K562 (cell line): ENCODE results near the gene RNF224. TPM values are rescaled to one million over a fixed set of nuclear protein-coding genes. Genes with fewer than 3 reads are reported as not detected.

ENCODE experiments used
- ETV6 ChIP-seq, 3 experiments: fragments of 150-350 bp in 1 of 3; sonication (generic) in 1 of 3; formaldehyde crosslinking in 1 of 3; IDR thresholded peaks; 2 replicates each; pipeline versions ENCODE4 v1.6.1 to v1.8.0; 2014 to 2022; ENCODE audit warnings: borderline replicate concordance in 2 of 3, low read depth in 2 of 3, antibody characterized with exemption in 1 of 3, low read length in 1 of 3, mild to moderate bottlenecking in 1 of 3, missing genetic modification reagents in 1 of 3
- KLF1 ChIP-seq: fragments of 450-650 bp; IDR thresholded peaks from 2 replicates; pipeline ENCODE4 v1.6.1; 2016; ENCODE audit warnings: missing genetic modification characterization, missing compliant biosample characterization
- NR1H2 ChIP-seq: sonication (generic); formaldehyde crosslinking; IDR thresholded peaks from 2 replicates; pipeline ENCODE4 v1.4.0; 2020; ENCODE audit warnings: mild to moderate bottlenecking, missing genetic modification reagents
- PHB2 ChIP-seq: fragments of 450-650 bp; IDR thresholded peaks from 2 replicates; pipeline ENCODE4 v1.6.1; 2017; ENCODE audit warnings: low read depth
- POLR2B ChIP-seq: fragments of 450-650 bp; IDR thresholded peaks from 2 replicates; pipeline ENCODE4 v1.6.1; 2018; ENCODE audit warnings: low read depth; ENCODE audit not compliant: partially characterized antibody
- RAD51 ChIP-seq: fragments of 450-650 bp; IDR thresholded peaks from 2 replicates; pipeline ENCODE4 v1.7.1; 2016; ENCODE audit warnings: low read depth, mild to moderate bottlenecking, borderline replicate concordance
- SMARCE1 ChIP-seq: fragments of 450-650 bp; IDR thresholded peaks from 2 replicates; pipeline ENCODE4 v1.7.1; 2016; ENCODE audit warnings: mild to moderate bottlenecking
- ZBTB1 ChIP-seq: sonication (generic); formaldehyde crosslinking; IDR thresholded peaks from 2 replicates; pipeline ENCODE4 v1.8.1; 2023; ENCODE audit warnings: missing genetic modification reagents, low read depth, mild to moderate bottlenecking, borderline replicate concordance
- ZBTB7A ChIP-seq: IDR thresholded peaks from 2 replicates; pipeline ENCODE4 v1.6.1; 2011; ENCODE audit warnings: low read depth, mild to moderate bottlenecking, low read length, moderate library complexity, borderline replicate concordance; ENCODE audit not compliant: control insufficient read depth
- polyA plus RNA-seq, 8 experiments: library from polyadenylated mRNA; depleted of rRNA in 4 of 8; stranded (reverse) in 5 of 8; unstranded in 3 of 8; fragments of >200 nt; fragmentation: Nextera tagmentation in 2 of 8; fragmentation: Illumina TruSeq in 1 of 8; extraction: Ambion mirVana in 2 of 8; extraction: Trizol in 1 of 8; gene quantifications; 2 replicates each; pipeline versions ENCODE4 v1.2.1 to v1.2.3, GENCODE V29; 2011 to 2014; ENCODE audit warnings: inconsistent platforms in 1 of 8, missing spikeins in 1 of 8
- total RNA-seq, 7 experiments: library from RNA; depleted of rRNA in 6 of 7; stranded (reverse); fragments of >200 nt in 6 of 7; fragmentation: Illumina TruSeq in 2 of 7; extraction: Trizol in 2 of 7; gene quantifications; 2 replicates each; pipeline versions ENCODE4 v1.2.1 to v1.2.3, GENCODE V29; 2011 to 2021; ENCODE audit warnings: low replicate concordance in 1 of 7
- TF ChIP-seq, protein P1 (sequence below): IDR thresholded peaks from 2 replicates; pipeline ENCODE4 v1.6.1; 2011; ENCODE audit warnings: borderline replicate concordance, low read depth, mild to moderate bottlenecking, moderate library complexity, low read length; ENCODE audit not compliant: insufficient read depth, poor library complexity, severe bottlenecking
- TF ChIP-seq, protein P2 (sequence below), 2 experiments: fragments of 450-650 bp; IDR thresholded peaks; 2 replicates each; pipeline ENCODE4 v1.6.1; 2016; ENCODE audit warnings: mild to moderate bottlenecking in 2 of 2, borderline replicate concordance in 1 of 2, low read depth in 1 of 2, moderate library complexity in 1 of 2
- TF ChIP-seq, protein P3 (sequence below): fragments of 200-800 bp; sonication (Bioruptor generic); IDR thresholded peaks from 2 replicates; pipeline ENCODE4 v1.6.1; 2017; ENCODE audit warnings: missing genetic modification characterization, missing compliant biosample characterization
- TF ChIP-seq, protein P4 (sequence below): fragments of 250-450 bp; sonication (Bioruptor Pico); IDR thresholded peaks from 2 replicates; pipeline ENCODE4 v1.8.0; 2022; ENCODE audit warnings: moderate library complexity, mild to moderate bottlenecking, inconsistent platforms

RNF224 gene
- total and polyA plus RNA-seq, 9 of the 15 experiments (the other 6 are each of a cell fraction or from before 2014, with no cell fraction given), result not detected

DNA sequence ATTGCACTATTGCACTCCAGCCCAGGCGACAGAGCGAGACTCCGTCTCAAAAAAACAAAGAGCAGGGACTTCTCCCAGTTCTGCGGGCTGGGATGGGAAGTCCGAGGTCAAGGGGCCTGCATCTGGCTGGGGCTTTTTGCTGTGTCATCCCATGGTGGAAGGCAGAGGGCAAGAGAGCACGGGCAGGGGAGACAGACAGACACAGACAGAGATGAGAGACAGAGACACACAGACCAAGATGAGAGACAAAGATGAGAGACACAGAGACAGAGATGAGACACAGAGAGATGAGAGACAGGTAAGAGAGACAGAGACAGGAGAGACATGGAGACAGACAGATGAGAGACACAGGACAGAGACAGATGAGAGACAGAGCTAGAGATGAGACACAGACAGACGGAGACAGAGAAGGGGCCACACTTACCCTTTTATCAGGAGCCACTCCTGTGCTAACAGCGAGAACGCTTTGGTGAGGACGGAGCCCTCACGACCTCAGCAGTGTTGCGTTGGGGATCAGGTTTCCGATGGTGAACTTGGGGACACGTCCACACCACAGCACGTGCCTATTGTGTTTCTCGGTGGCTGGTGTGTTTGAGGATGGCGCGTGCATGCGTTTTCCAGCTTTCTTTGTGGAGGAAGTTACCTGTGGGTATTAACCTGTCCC is 41.4 kb downstream of the RNF224 start (continued):
- TF ChIP-seq POLR2B (peak; percentile 72), KLF1 (tag) (no peak), ZBTB7A (peak; percentile 46; the same call in 1 of the 2 replicates), ETV6 (IDR thresholded peaks at IDR 0.05; ENCODE audit: borderline replicate concordance in 1 of 2, low read depth in 2 of 2, low read length in 1 of 2) (0 out of 4 replicates have a peak, but pooled peaks of 1 of the 2 experiments have one; percentile 25), ETV6 (CRISPR knock-in tag; IDR thresholded peaks at IDR 0.05; ENCODE audit: borderline replicate concordance) (no peak), NR1H2 (CRISPR knock-in tag) (no peak), RAD51 (no peak), ZBTB1 (0 out of 2 replicates have a peak, but pooled peaks have one; percentile 12), PHB2 (peak; percentile 56; the same call in 1 of the 2 replicates), SMARCE1 (peak; percentile 80)
- TF ChIP-seq, protein P1, sequence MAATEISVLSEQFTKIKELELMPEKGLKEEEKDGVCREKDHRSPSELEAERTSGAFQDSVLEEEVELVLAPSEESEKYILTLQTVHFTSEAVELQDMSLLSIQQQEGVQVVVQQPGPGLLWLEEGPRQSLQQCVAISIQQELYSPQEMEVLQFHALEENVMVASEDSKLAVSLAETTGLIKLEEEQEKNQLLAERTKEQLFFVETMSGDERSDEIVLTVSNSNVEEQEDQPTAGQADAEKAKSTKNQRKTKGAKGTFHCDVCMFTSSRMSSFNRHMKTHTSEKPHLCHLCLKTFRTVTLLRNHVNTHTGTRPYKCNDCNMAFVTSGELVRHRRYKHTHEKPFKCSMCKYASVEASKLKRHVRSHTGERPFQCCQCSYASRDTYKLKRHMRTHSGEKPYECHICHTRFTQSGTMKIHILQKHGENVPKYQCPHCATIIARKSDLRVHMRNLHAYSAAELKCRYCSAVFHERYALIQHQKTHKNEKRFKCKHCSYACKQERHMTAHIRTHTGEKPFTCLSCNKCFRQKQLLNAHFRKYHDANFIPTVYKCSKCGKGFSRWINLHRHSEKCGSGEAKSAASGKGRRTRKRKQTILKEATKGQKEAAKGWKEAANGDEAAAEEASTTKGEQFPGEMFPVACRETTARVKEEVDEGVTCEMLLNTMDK, result no peak
- TF ChIP-seq, protein P2, sequence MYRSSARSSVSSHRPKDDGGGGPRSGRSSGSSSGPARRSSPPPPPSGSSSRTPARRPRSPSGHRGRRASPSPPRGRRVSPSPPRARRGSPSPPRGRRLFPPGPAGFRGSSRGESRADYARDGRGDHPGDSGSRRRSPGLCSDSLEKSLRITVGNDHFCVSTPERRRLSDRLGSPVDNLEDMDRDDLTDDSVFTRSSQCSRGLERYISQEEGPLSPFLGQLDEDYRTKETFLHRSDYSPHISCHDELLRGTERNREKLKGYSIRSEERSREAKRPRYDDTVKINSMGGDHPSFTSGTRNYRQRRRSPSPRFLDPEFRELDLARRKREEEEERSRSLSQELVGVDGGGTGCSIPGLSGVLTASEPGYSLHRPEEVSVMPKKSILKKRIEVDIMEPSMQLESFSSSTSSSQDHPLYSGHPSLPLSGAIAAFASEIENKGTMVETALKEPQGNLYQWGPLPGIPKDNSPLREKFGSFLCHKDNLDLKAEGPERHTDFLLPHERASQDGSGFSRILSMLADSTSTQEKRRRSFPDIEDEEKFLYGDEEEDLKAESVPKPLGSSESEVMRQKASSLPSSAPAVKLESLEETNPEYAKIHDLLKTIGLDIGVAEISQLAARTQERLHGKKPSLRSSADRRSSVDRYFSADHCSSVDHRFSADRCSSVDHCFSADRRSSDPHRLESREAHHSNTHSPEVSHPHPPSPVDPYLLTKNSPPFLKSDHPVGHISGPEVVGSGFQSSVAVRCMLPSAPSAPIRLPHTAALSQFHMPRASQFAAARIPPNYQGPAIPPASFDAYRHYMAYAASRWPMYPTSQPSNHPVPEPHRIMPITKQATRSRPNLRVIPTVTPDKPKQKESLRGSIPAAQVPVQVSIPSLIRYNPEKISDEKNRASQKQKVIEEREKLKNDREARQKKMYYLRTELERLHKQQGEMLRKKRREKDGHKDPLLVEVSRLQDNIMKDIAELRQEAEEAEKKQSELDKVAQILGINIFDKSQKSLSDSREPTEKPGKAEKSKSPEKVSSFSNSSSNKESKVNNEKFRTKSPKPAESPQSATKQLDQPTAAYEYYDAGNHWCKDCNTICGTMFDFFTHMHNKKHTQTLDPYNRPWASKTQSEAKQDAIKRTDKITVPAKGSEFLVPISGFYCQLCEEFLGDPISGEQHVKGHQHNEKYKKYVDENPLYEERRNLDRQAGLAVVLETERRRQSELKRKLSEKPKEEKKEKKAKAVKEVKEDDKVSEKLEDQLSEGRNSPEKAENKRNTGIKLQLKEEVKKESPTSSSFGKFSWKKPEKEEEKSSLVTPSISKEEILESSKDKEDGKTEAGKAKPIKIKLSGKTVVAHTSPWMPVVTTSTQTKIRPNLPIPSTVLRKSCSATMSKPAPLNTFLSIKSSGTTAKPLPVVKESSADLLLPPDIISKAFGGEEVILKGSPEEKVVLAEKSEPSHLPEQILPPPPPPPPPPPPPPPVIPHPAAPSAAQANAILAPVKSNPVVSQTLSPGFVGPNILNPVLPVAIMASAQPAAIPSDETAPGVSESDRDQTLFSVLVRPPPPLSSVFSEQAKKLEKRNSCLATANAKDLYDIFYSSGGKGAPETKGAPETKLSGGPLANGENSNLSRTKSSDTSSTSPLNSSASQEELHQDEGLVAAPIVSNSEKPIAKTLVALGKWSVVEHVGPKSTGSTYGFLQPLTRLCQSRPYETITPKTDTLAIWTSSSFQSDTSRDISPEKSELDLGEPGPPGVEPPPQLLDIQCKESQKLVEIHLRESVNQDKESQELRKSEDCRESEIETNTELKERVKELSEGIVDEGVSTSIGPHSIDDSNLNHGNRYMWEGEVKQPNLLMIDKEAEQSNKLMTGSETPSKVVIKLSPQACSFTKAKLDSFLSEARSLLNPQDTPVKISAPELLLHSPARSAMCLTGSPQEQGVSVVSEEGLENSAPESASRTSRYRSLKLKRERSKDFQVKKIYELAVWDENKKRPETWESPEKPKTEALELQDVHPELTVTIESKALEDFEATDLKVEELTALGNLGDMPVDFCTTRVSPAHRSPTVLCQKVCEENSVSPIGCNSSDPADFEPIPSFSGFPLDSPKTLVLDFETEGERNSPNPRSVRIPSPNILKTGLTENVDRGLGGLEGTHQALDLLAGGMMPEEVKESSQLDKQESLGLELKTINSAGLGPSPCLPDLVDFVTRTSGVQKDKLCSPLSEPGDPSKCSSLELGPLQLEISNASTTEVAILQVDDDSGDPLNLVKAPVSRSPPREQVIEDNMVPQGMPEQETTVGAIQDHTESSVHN (IDR thresholded peaks at IDR 0.05; ENCODE audit: borderline replicate concordance in 1 of 2, low read depth in 1 of 2), result peak in 1 of 2 experiments; percentile 43; a peak in 1 of 4 replicates
- TF ChIP-seq, protein P3, sequence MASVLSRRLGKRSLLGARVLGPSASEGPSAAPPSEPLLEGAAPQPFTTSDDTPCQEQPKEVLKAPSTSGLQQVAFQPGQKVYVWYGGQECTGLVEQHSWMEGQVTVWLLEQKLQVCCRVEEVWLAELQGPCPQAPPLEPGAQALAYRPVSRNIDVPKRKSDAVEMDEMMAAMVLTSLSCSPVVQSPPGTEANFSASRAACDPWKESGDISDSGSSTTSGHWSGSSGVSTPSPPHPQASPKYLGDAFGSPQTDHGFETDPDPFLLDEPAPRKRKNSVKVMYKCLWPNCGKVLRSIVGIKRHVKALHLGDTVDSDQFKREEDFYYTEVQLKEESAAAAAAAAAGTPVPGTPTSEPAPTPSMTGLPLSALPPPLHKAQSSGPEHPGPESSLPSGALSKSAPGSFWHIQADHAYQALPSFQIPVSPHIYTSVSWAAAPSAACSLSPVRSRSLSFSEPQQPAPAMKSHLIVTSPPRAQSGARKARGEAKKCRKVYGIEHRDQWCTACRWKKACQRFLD (CRISPR knock-in tag), result peak; percentile 50; the same call in 1 of the 2 replicates
- TF ChIP-seq, protein P4, sequence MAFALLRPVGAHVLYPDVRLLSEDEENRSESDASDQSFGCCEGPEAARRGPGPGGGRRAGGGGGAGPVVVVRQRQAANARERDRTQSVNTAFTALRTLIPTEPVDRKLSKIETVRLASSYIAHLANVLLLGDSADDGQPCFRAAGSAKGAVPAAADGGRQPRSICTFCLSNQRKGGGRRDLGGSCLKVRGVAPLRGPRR (CRISPR knock-in tag), result no peak
